ENCODE results near the gene MRPS31.
"Not testable (repeated sequence)": the region's sequence is repeated elsewhere in the genome, so short reads cannot be mapped to it uniquely, and the experiment has no call there.

The MRPS31 gene

GRCh38 chr13:40789275-40790153 lies 18.5 kb upstream of the MRPS31 start, which contains the start of gene SLC25A15:
Gene SLC25A15, plus strand, starts transcription at chr13:40789611. Its CDS starts 3,616 bp downstream, at chr13:40793227.
- peak; percentile 82 to 95 (median 89) for DNase-seq

- DNase-seq = not testable (repeated sequence)
Measured at GRCh38 chr13:40788540-40789274, 17.7 kb upstream of the MRPS31 start.

GRCh38 chr13:40787062-40787461 lies 16.1 kb upstream of the MRPS31 start:
- peak in 1 of 4 experiments; percentile 17 for DNase-seq

GRCh38 chr13:40786568-40786996 lies 15.6 kb upstream of the MRPS31 start:
- DNase-seq = peak; percentile 21 to 61 (median 52)

- no peak for DNase-seq
Measured at GRCh38 chr13:40784540-40784939, 13.6 kb upstream of the MRPS31 start.

GRCh38 chr13:40782971-40783370 lies 12.0 kb upstream of the MRPS31 start:
- DNase-seq = not testable (repeated sequence)

- DNase-seq = peak; percentile 42 to 73 (median 60)
Measured at GRCh38 chr13:40781717-40782116, 10.7 kb upstream of the MRPS31 start.

GRCh38 chr13:40780822-40781401 lies 9.9 kb upstream of the MRPS31 start:
- DNase-seq = peak in 1 of 4 experiments; percentile 7

GRCh38 chr13:40779796-40780285 lies 8.9 kb upstream of the MRPS31 start:
- DNase-seq = no peak

GRCh38 chr13:40779049-40779448 lies 8.1 kb upstream of the MRPS31 start:
- no peak for DNase-seq

- DNase-seq = no peak
Measured at GRCh38 chr13:40777809-40778175, 6.8 kb upstream of the MRPS31 start.

GRCh38 chr13:40777166-40777808 lies 6.3 kb upstream of the MRPS31 start:
- peak; percentile 38 to 64 (median 52) for DNase-seq

GRCh38 chr13:40776681-40777165 lies 5.7 kb upstream of the MRPS31 start:
- peak; percentile 35 to 76 (median 60) for DNase-seq

- no peak for DNase-seq
Measured at GRCh38 chr13:40776232-40776631, 5.2 kb upstream of the MRPS31 start.

- no peak for DNase-seq
Measured at GRCh38 chr13:40774672-40775071, 3.7 kb upstream of the MRPS31 start.

GRCh38 chr13:40772765-40773473 lies 1.9 kb upstream of the MRPS31 start:
- DNase-seq = no peak

- no peak for DNase-seq
Measured at GRCh38 chr13:40770609-40770933, 419 bp downstream of the MRPS31 start.

GRCh38 chr13:40769970-40770369 lies 1.0 kb downstream of the MRPS31 start:
- no peak for DNase-seq

- no peak for DNase-seq
Measured at GRCh38 chr13:40765602-40766001, 5.4 kb downstream of the MRPS31 start.

GRCh38 chr13:40764587-40765403 lies 6.2 kb downstream of the MRPS31 start:
- DNase-seq = no peak

- no peak for DNase-seq
Measured at GRCh38 chr13:40762849-40763248, 8.1 kb downstream of the MRPS31 start.
